ENCODE results near the gene SLC35B2.
A peak's percentile ranks its signal among the peaks of the same experiment; 100 is the strongest.

SLC35B2 gene

DNA sequence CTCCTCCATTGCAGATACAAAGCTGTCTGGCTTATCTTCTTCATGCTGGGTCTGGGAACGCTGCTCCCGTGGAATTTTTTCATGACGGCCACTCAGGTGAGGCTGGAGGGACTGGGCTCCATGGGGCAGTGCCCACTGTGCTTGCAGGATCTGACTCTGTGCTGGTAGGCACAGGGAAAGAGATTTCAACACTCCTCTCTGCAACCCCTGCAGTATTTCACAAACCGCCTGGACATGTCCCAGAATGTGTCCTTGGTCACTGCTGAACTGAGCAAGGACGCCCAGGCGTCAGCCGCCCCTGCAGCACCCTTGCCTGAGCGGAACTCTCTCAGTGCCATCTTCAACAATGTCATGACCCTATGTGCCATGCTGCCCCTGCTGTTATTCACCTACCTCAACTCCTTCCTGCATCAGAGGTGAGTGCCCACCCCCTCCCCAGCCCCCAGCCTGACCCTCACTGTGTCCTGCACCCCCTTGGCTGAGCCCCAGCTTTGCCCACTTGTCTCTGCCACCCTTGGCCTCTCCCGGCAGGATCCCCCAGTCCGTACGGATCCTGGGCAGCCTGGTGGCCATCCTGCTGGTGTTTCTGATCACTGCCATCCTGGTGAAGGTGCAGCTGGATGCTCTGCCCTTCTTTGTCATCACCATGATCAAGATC is 27.8 kb downstream of the SLC35B2 start:
- H3K9me3 ChIP-seq (ENCODE audit: control insufficient read depth, low read length): no peaks in the 10 kb centered on the region
- H3K4me1 ChIP-seq (ENCODE audit: control insufficient read depth, insufficient read depth, low read length, poor library complexity, severe bottlenecking): peaks cover 18% of the 10 kb centered on the region
- H3K36me3 ChIP-seq (ENCODE audit: control insufficient read depth, insufficient read depth, low read length): peaks cover 17% of the 10 kb centered on the region
- no peak overlapping the region for H3K4me3 ChIP-seq (ENCODE audit: extremely low read depth, insufficient read depth, low read length, poor library complexity, severe bottlenecking)
- WGBS, 2 experiments (ENCODE audit: insufficient coverage in 2 of 2): 96 to 98% methylated on average over 10 to 11 of the region's 11 CpGs
- no peak overlapping the region for H3K27ac ChIP-seq (ENCODE audit: low read depth, low read length, severe bottlenecking)

- H3K36me3 ChIP-seq (ENCODE audit: control insufficient read depth, insufficient read depth, low read length): peaks cover 17% of the 10 kb centered on the region
- WGBS, 2 experiments (ENCODE audit: insufficient coverage in 2 of 2): 69 to 94% methylated on average over 3 to 5 of the region's 5 CpGs
- H3K4me1 ChIP-seq (ENCODE audit: control insufficient read depth, insufficient read depth, low read length, poor library complexity, severe bottlenecking): peaks cover 20% of the 10 kb centered on the region
- no peaks in the 10 kb centered on the region for H3K9me3 ChIP-seq (ENCODE audit: control insufficient read depth, low read length)
- no peak overlapping the region for H3K27ac ChIP-seq (ENCODE audit: low read depth, low read length, severe bottlenecking)
- no peak overlapping the region for H3K4me3 ChIP-seq (ENCODE audit: extremely low read depth, insufficient read depth, low read length, poor library complexity, severe bottlenecking)
Measured at GRCh38 chr6:44228836-44229235, 28.5 kb downstream of the SLC35B2 start.

DNA sequence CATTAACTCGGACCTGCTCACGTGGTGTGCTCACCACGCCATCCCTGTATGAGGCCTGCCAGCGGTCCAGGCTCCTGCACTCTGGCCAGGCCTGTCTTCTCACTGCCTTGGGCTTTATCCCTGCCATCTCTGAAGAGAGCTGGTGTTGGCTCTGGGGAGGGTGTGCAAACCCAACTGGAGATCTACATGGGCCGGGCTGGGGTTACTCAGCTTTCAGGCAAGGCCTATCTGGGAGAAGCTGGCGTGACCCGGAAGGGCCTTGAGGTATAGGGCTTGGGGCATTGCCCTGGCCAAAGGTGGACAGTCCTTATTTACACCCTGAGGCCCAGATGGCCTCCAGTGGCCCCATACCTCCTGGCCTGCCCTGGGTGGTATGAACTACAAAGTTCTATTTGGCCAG is 28.9 kb downstream of the SLC35B2 start:
- 93 to 94% methylated on average over 6 to 7 of the region's 7 CpGs for WGBS, 2 experiments (ENCODE audit: insufficient coverage in 2 of 2)
- Histone ChIP-seq H3K4me3 (ENCODE audit: extremely low read depth, insufficient read depth, low read length, poor library complexity, severe bottlenecking) (no peak overlapping the region), H3K27ac (ENCODE audit: low read depth, low read length, severe bottlenecking) (no peak overlapping the region), H3K9me3 (ENCODE audit: control insufficient read depth, low read length) (no peaks in the 10 kb centered on the region), H3K36me3 (ENCODE audit: control insufficient read depth, insufficient read depth, low read length) (peaks cover 17% of the 10 kb centered on the region), H3K4me1 (ENCODE audit: control insufficient read depth, insufficient read depth, low read length, poor library complexity, severe bottlenecking) (peaks cover 20% of the 10 kb centered on the region)

DNA sequence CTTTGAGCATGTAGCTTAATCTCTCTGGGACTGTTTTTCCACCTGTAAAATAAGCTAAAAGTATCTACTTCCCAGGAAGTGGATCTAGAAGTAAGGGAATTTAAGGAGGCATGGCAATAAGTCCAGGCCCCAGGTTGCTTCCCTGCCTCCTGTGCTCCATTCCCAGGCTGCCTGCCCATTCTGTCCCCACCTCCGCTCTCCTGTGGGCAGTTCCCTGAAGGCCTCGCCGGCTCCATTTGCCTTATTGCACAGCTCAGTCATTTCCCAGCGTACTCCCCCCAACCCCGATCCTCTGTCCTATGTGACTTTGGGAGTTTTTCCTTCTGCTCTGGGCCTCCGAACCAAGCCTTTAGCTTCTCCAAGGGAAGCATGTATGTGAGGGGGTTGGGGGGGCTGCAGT is 29.3 kb downstream of the SLC35B2 start:
- Histone ChIP-seq H3K36me3 (ENCODE audit: control insufficient read depth, insufficient read depth, low read length) (peaks cover 17% of the 10 kb centered on the region), H3K4me1 (ENCODE audit: control insufficient read depth, insufficient read depth, low read length, poor library complexity, severe bottlenecking) (peaks cover 18% of the 10 kb centered on the region), H3K27ac (ENCODE audit: low read depth, low read length, severe bottlenecking) (no peak overlapping the region), H3K9me3 (ENCODE audit: control insufficient read depth, low read length) (no peaks in the 10 kb centered on the region), H3K4me3 (ENCODE audit: extremely low read depth, insufficient read depth, low read length, poor library complexity, severe bottlenecking) (no peak overlapping the region)
- 44 to 76% methylated on average over 1 to 5 of the region's 6 CpGs for WGBS, 2 experiments (ENCODE audit: insufficient coverage in 2 of 2)

DNA sequence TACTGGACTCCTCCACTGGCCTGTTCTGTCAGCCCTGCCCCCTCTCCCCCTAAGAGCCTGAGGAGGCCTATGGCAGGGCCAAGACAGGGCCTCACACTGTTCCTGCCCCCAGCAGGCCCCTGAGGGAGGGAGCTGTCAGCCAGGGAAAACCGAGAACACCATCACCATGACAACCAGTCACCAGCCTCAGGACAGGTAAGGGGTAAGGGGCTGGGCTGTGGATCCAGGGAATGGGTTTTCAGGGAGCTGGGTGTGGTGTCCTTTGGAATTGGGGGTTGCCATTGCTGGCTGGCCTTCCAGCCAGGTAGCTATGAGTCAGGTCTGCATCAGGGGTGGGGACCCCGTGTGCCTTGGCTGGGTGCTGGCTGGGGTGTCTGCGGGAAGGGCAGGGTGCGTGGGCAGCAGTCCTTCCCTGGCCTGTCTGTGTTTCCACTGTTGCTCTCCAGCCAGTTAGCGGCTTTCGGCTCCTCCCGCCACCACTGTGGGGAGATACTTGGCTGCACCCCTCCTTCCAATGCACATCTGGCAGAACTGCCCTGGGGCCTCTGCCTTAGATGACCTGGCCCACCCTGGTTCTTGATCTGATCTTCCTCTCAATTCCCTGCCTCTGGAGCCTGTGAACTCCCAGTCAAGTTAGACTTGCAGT is 30.1 kb downstream of the SLC35B2 start:
- peaks cover 20% of the 10 kb centered on the region for H3K4me1 ChIP-seq (ENCODE audit: control insufficient read depth, insufficient read depth, low read length, poor library complexity, severe bottlenecking)
- no peak overlapping the region for H3K27ac ChIP-seq (ENCODE audit: low read depth, low read length, severe bottlenecking)
- peaks cover 16% of the 10 kb centered on the region for H3K36me3 ChIP-seq (ENCODE audit: control insufficient read depth, insufficient read depth, low read length)
- H3K9me3 ChIP-seq (ENCODE audit: control insufficient read depth, low read length): no peaks in the 10 kb centered on the region
- 94 to 96% methylated on average over 6 of the region's 7 CpGs for WGBS, 2 experiments (ENCODE audit: insufficient coverage in 2 of 2)
- H3K4me3 ChIP-seq (ENCODE audit: extremely low read depth, insufficient read depth, low read length, poor library complexity, severe bottlenecking): no peak overlapping the region

DNA sequence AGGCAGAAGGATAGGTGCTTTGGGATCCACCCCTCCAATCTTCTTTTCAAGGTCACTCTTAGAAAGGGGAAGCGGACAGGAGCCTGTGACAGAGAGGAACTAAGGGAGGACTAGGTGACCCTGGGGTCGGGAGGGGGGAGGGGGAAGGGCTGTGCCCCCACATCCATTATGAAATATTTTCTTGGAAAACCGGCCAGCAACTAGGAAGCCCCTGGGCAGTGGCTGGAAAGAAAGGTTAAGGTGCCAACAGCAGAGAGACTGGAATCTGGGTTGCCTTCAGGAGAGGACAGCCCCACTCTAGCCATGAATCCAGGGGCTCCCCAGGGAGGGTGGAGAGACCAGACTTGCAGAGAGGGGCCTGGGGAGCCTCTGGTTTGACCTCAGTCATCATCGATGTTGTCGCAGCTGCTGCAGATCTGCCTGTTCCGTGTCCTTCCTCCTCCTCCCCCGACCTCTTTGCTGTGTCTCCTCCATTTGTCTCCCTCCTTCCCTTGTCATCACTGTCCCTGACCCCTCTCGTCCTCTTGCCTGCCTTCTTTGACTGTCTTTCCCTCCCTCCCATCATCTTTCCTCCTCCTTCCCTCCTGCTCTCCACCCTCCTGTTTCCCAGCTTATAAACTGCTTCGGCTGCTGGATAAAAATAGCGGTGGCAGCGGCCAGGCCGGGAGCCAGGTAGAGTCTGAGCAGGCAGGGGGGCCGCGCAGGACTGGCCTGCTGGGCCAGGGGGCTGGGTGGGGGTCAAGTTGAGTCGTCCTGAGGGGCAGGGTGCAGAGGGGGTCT is 30.8 kb downstream of the SLC35B2 start:
- 64 to 77% methylated on average over 6 to 8 of the region's 15 CpGs for WGBS, 2 experiments (ENCODE audit: insufficient coverage in 2 of 2)
- Histone ChIP-seq H3K4me3 (ENCODE audit: extremely low read depth, insufficient read depth, low read length, poor library complexity, severe bottlenecking) (no peak overlapping the region), H3K4me1 (ENCODE audit: control insufficient read depth, insufficient read depth, low read length, poor library complexity, severe bottlenecking) (peaks cover 25% of the 10 kb centered on the region), H3K9me3 (ENCODE audit: control insufficient read depth, low read length) (no peaks in the 10 kb centered on the region), H3K36me3 (ENCODE audit: control insufficient read depth, insufficient read depth, low read length) (peaks cover 12% of the 10 kb centered on the region), H3K27ac (ENCODE audit: low read depth, low read length, severe bottlenecking) (no peak overlapping the region)

- Histone ChIP-seq H3K4me1 (ENCODE audit: control insufficient read depth, insufficient read depth, low read length, poor library complexity, severe bottlenecking) (peaks cover 25% of the 10 kb centered on the region), H3K9me3 (ENCODE audit: control insufficient read depth, low read length) (no peaks in the 10 kb centered on the region), H3K36me3 (ENCODE audit: control insufficient read depth, insufficient read depth, low read length) (peaks cover 12% of the 10 kb centered on the region), H3K4me3 (ENCODE audit: extremely low read depth, insufficient read depth, low read length, poor library complexity, severe bottlenecking) (no peak overlapping the region), H3K27ac (ENCODE audit: low read depth, low read length, severe bottlenecking) (no peak overlapping the region)
- 83 to 89% methylated on average over 6 to 7 of the region's 8 CpGs for WGBS, 2 experiments (ENCODE audit: insufficient coverage in 2 of 2)
Measured at GRCh38 chr6:44225579-44226325, 31.6 kb downstream of the SLC35B2 start.

- no peaks in the 10 kb centered on the region for H3K9me3 ChIP-seq (ENCODE audit: control insufficient read depth, low read length)
- WGBS, 2 experiments (ENCODE audit: insufficient coverage in 2 of 2): 86% methylated on average over 2 of the region's 4 CpGs; no CpG with 5 or more reads in 1 of the 2 experiments
- no peak overlapping the region for H3K4me3 ChIP-seq (ENCODE audit: extremely low read depth, insufficient read depth, low read length, poor library complexity, severe bottlenecking)
- peaks cover 9% of the 10 kb centered on the region for H3K36me3 ChIP-seq (ENCODE audit: control insufficient read depth, insufficient read depth, low read length)
- no peak overlapping the region for H3K27ac ChIP-seq (ENCODE audit: low read depth, low read length, severe bottlenecking)
- H3K4me1 ChIP-seq (ENCODE audit: control insufficient read depth, insufficient read depth, low read length, poor library complexity, severe bottlenecking): peaks cover 25% of the 10 kb centered on the region
Measured at GRCh38 chr6:44224965-44225305, 32.4 kb downstream of the SLC35B2 start.

- peak overlapping the region; percentile 44 for H3K4me3 ChIP-seq (ENCODE audit: extremely low read depth, insufficient read depth, low read length, poor library complexity, severe bottlenecking)
Measured at GRCh38 chr6:44224029-44224964, 33.0 kb downstream of the SLC35B2 start.

More at GRCh38 chr6:44224029-44224964, 33.0 kb downstream of the SLC35B2 start:
- WGBS, 2 experiments (ENCODE audit: insufficient coverage in 2 of 2): 18 to 29% methylated on average over 5 to 9 of the region's 18 CpGs
- Histone ChIP-seq H3K27ac (ENCODE audit: low read depth, low read length, severe bottlenecking) (no peak overlapping the region), H3K36me3 (ENCODE audit: control insufficient read depth, insufficient read depth, low read length) (peaks cover 3% of the 10 kb centered on the region), H3K9me3 (ENCODE audit: control insufficient read depth, low read length) (no peaks in the 10 kb centered on the region), H3K4me1 (ENCODE audit: control insufficient read depth, insufficient read depth, low read length, poor library complexity, severe bottlenecking) (peaks cover 25% of the 10 kb centered on the region)
